ENCODE results near the gene BABAM2.

GRCh38 chr2:28351621-28352020 lies 461.1 kb downstream of the BABAM2 start:
- TF ChIP-seq CTCF (IDR thresholded peaks at IDR 0.05) (no peak), POLR2A (IDR thresholded peaks at IDR 0.05; ENCODE audit: low read depth) (no peak)

Data from esophagus muscularis mucosa (tissue), 3 donors.